Stimulated activated naive B cell treated with anti-CD40 and anti-IgM and Interleukin-4, amounts not matched to agents 10 μg/mL and 1 μg/mL and 100 μg/mL, for 72 hours (primary cell): Measurements from ENCODE around the gene TMC2.

Experiments
- ATAC-seq, 2 donors: fragments of 150-1000 bp; cut with Tn5 transposase; replicated peaks; 2 replicates each; pipeline ENCODE4 v1.10.0; 2021; ENCODE audit warnings: moderate library complexity in 1 of 2
- DNase-seq: peaks from one replicate; pipeline ENCODE4 v3.0.0; 2021
- H3K27ac Mint-ChIP-seq: one replicate; pipeline ENCODE4 v1.8.0; 2022; ENCODE audit warnings: mild to moderate bottlenecking, mixed read lengths
- H3K27me3 Mint-ChIP-seq, 2 donors: one replicate each; pipeline ENCODE4 v1.8.0; 2022; ENCODE audit warnings: mixed read lengths in 2 of 2
- H3K36me3 Mint-ChIP-seq, 2 donors: one replicate each; pipeline ENCODE4 v1.8.0; 2022; ENCODE audit warnings: mixed read lengths in 2 of 2, mild to moderate bottlenecking in 1 of 2
- H3K4me1 Mint-ChIP-seq, 2 donors: one replicate each; pipeline ENCODE4 v1.8.0; 2022; ENCODE audit warnings: mixed read lengths in 2 of 2, mild to moderate bottlenecking in 1 of 2
- H3K4me3 Mint-ChIP-seq, 2 donors: one replicate each; pipeline ENCODE4 v1.8.0; 2022; ENCODE audit warnings: mild to moderate bottlenecking in 2 of 2, mixed read lengths in 2 of 2, moderate library complexity in 1 of 2
- H3K9me3 Mint-ChIP-seq, 2 donors: one replicate each; pipeline ENCODE4 v1.8.0; 2022; ENCODE audit warnings: mixed read lengths in 2 of 2, mild to moderate bottlenecking in 1 of 2

Gene TMC2

DNA sequence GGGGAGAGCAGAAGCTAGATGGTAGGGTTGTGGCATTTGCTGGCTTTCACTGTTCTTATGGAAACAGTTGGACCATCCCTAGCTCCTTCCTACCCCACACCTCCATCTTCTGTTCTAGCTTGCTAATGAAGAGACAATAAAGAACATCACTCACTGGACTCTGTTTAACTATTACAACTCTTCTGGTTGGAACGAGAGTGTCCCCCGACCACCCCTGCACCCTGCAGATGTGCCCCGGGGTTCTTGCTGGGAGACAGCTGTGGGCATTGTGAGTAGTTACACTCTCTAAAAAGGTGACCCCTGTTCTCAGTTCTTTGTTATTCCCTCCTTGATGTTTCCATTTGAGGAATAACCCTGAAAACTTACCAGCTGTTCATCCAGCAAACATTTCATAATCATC is 75.7 kb downstream of the TMC2 start:
- peaks cover 47 to 54% of the 10 kb centered on the region in 2 donors for H3K27me3 Mint-ChIP-seq

GRCh38 chr20:2616634-2617033 is 80.3 kb downstream of the TMC2 start:
- Mint-ChIP-seq H3K9me3 (peaks cover 7 to 11% of the 10 kb centered on the region in 2 donors), H3K27me3 (peaks cover 44 to 49% of the 10 kb centered on the region in 2 donors), H3K27ac (no peak overlapping the region), H3K4me3 (no peak overlapping the region), H3K4me1 (peaks cover 8 to 13% of the 10 kb centered on the region in 2 donors), H3K36me3 (peaks cover 2 to 4% of the 10 kb centered on the region in 2 donors)
- ATAC-seq = no peak
- DNase-seq = no peak

More for the DNA sequence above, 75.7 kb downstream of the TMC2 start:
- Mint-ChIP-seq H3K36me3 (peaks cover 4% of the 10 kb centered on the region in 2 donors), H3K27ac (no peak overlapping the region), H3K9me3 (peaks cover 6 to 9% of the 10 kb centered on the region in 2 donors), H3K4me1 (peaks cover 3 to 4% of the 10 kb centered on the region in 2 donors), H3K4me3 (no peak overlapping the region)
- no peak for ATAC-seq
- no peak for DNase-seq

- Mint-ChIP-seq H3K36me3 (peaks cover 2 to 4% of the 10 kb centered on the region in 2 donors), H3K9me3 (peaks cover 7 to 11% of the 10 kb centered on the region in 2 donors), H3K27ac (no peak overlapping the region), H3K4me3 (no peak overlapping the region), H3K27me3 (peaks cover 38 to 44% of the 10 kb centered on the region in 2 donors), H3K4me1 (peaks cover 8 to 13% of the 10 kb centered on the region in 2 donors)
- DNase-seq (peak; percentile 22), ATAC-seq (peak; percentile 90)
Observed at GRCh38 chr20:2617099-2617714, 80.8 kb downstream of the TMC2 start.

GRCh38 chr20:2618815-2619214 is 82.4 kb downstream of the TMC2 start:
- H3K9me3 Mint-ChIP-seq = peaks cover 7 to 11% of the 10 kb centered on the region in 2 donors
- H3K4me1 Mint-ChIP-seq = peaks cover 8 to 13% of the 10 kb centered on the region in 2 donors
- ATAC-seq (peak; percentile 41 to 56), DNase-seq (no peak)
- no peak overlapping the region for H3K4me3 Mint-ChIP-seq
- peaks cover 2 to 4% of the 10 kb centered on the region in 2 donors for H3K36me3 Mint-ChIP-seq
- no peak overlapping the region for H3K27ac Mint-ChIP-seq
- peaks cover 34 to 41% of the 10 kb centered on the region in 2 donors for H3K27me3 Mint-ChIP-seq

DNA sequence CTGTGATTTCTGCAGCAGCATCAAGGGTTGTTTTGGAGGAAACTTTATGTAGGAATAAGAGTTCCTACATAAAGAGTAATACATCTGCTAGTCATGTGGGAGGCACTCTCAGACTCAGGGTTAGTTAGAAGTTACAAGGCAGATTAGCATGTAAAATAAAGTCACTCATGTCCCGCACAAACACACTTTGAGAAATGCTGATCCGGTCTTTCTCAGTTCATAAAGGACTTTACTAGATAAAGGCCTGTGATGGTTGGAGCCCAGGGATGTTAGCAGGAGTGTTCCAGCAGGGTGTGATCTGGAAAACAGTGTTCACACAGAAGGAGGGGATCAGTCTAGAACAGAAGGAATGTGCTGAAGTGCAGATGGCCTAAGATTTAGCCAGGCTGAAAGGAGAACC is 83.0 kb downstream of the TMC2 start:
- Mint-ChIP-seq H3K36me3 (peaks cover 2 to 4% of the 10 kb centered on the region in 2 donors), H3K4me1 (peaks cover 8 to 13% of the 10 kb centered on the region in 2 donors), H3K4me3 (no peak overlapping the region), H3K9me3 (peaks cover 7 to 11% of the 10 kb centered on the region in 2 donors), H3K27me3 (peaks cover 38 to 45% of the 10 kb centered on the region in 2 donors), H3K27ac (no peak overlapping the region)
- ATAC-seq (no peak), DNase-seq (no peak)

DNA sequence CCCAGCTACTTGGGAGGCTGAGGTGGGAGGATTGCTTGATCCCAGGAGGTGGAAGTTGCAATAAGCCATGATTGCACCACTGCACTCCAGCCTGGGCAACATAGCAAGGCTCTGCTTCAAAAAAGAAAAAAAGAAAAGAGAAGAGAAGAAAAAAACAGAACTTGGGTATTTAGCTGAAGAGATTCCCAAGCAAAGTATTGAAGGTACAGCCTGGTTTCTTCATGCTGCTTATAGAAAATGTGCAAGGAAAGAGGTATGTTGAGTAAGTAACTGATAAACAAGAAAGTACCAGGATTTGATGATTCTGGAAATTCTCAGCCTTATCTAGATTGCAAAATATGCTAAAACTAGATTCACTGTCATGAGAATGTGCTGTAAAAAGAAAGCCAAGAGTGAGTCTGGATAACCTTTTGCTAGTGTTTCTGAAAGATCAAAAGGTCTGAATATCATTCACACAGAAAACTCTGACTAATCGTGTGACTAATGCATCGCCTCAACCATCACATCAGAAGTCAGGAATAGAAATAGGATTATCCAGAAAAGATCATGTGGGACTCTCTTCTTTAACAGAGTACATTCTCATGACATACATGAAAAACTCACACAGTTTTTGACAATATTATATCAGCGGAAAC is 83.7 kb downstream of the TMC2 start:
- Mint-ChIP-seq H3K9me3 (peaks cover 7 to 11% of the 10 kb centered on the region in 2 donors), H3K36me3 (peaks cover 2 to 4% of the 10 kb centered on the region in 2 donors), H3K4me1 (peaks cover 8 to 13% of the 10 kb centered on the region in 2 donors), H3K4me3 (no peak overlapping the region), H3K27me3 (peaks cover 43 to 47% of the 10 kb centered on the region in 2 donors), H3K27ac (no peak overlapping the region)
- ATAC-seq = no peak
- no peak for DNase-seq

GRCh38 chr20:2624190-2624589 is 87.8 kb downstream of the TMC2 start:
- no peak for ATAC-seq

GRCh38 chr20:2625062-2625461 is 88.7 kb downstream of the TMC2 start:
- H3K27me3 Mint-ChIP-seq = peaks cover 32 to 36% of the 10 kb centered on the region in 2 donors
- H3K36me3 Mint-ChIP-seq = peaks cover 0 to 4% of the 10 kb centered on the region in 2 donors
- DNase-seq (no peak), ATAC-seq (no peak)
- H3K4me3 Mint-ChIP-seq = no peak overlapping the region
- peaks cover 6 to 10% of the 10 kb centered on the region in 2 donors for H3K9me3 Mint-ChIP-seq
- H3K27ac Mint-ChIP-seq = no peak overlapping the region
- H3K4me1 Mint-ChIP-seq = no peaks in the 10 kb centered on the region

More at GRCh38 chr20:2624190-2624589, 87.8 kb downstream of the TMC2 start:
- Mint-ChIP-seq H3K4me3 (no peak overlapping the region), H3K4me1 (peaks cover 0 to 1% of the 10 kb centered on the region in 2 donors), H3K36me3 (peaks cover 2 to 8% of the 10 kb centered on the region in 2 donors), H3K9me3 (peaks cover 9 to 17% of the 10 kb centered on the region in 2 donors), H3K27ac (no peak overlapping the region), H3K27me3 (peaks cover 41 to 44% of the 10 kb centered on the region in 2 donors)
- DNase-seq = no peak

- DNase-seq (no peak), ATAC-seq (no peak)
- Mint-ChIP-seq H3K9me3 (peaks cover 13 to 14% of the 10 kb centered on the region in 2 donors), H3K27me3 (peaks cover 31 to 38% of the 10 kb centered on the region in 2 donors), H3K4me3 (no peak overlapping the region), H3K36me3 (peaks cover 0 to 8% of the 10 kb centered on the region in 2 donors), H3K4me1 (no peaks in the 10 kb centered on the region), H3K27ac (no peak overlapping the region)
Observed at GRCh38 chr20:2626853-2627541, 90.6 kb downstream of the TMC2 start.

GRCh38 chr20:2631228-2631627 is 94.9 kb downstream of the TMC2 start:
- H3K36me3 Mint-ChIP-seq = peaks cover 0 to 5% of the 10 kb centered on the region in 2 donors
- H3K4me3 Mint-ChIP-seq = no peak overlapping the region
- no peak overlapping the region for H3K27ac Mint-ChIP-seq
- H3K27me3 Mint-ChIP-seq = peaks cover 34 to 44% of the 10 kb centered on the region in 2 donors
- no peaks in the 10 kb centered on the region for H3K4me1 Mint-ChIP-seq
- no peak for ATAC-seq
- DNase-seq = no peak
- peaks cover 10 to 12% of the 10 kb centered on the region in 2 donors for H3K9me3 Mint-ChIP-seq

DNA sequence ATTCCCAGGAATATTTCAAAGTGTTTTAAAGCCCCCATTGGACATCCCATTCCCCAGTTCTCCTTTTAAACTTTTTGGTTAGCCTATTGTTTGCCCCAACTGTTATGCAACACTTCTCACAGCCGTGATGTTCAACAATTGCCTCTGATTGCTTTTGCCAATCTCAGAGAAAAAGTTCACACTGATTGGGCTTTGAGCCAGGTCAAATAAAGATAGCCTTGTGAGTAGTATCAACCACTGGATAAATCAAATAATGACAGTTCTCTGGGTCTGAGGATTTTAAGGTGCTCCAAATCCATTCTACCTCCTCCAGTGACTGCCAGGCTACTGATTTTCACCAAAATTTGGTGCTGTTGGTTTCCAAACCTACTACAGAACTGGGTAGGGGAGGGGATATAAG is 97.0 kb downstream of the TMC2 start:
- Mint-ChIP-seq H3K4me3 (no peak overlapping the region), H3K9me3 (peaks cover 6 to 11% of the 10 kb centered on the region in 2 donors), H3K27me3 (peaks cover 36 to 40% of the 10 kb centered on the region in 2 donors), H3K27ac (no peak overlapping the region), H3K4me1 (no peaks in the 10 kb centered on the region), H3K36me3 (peaks cover 0 to 4% of the 10 kb centered on the region in 2 donors)
- DNase-seq (no peak), ATAC-seq (no peak)

DNA sequence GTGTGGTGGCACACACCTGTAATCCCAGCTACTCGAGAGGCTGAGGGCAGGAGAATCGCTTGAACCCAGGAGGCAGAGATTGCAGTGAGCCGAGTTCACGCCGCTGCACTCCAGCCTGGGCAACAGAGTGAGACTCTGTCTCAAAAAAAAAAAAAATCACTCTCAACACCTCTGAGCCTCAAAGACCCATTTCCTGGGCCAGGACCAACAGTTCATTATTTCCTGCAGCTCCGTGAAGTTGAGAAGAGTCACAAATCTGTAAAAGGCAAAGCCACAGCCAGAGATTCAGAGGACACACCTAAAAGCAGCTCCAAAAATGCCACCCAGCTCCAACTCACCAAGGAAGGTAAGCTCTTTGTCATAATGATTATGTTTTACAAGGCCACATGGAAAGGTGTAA is 100.9 kb downstream of the TMC2 start:
- no peak overlapping the region for H3K4me3 Mint-ChIP-seq
- H3K9me3 Mint-ChIP-seq = no peaks in the 10 kb centered on the region
- no peaks in the 10 kb centered on the region for H3K4me1 Mint-ChIP-seq
- ATAC-seq (no peak), DNase-seq (no peak)
- peaks cover 23 to 24% of the 10 kb centered on the region in 2 donors for H3K27me3 Mint-ChIP-seq
- H3K27ac Mint-ChIP-seq = no peak overlapping the region
- peaks cover 0 to 4% of the 10 kb centered on the region in 2 donors for H3K36me3 Mint-ChIP-seq

DNA sequence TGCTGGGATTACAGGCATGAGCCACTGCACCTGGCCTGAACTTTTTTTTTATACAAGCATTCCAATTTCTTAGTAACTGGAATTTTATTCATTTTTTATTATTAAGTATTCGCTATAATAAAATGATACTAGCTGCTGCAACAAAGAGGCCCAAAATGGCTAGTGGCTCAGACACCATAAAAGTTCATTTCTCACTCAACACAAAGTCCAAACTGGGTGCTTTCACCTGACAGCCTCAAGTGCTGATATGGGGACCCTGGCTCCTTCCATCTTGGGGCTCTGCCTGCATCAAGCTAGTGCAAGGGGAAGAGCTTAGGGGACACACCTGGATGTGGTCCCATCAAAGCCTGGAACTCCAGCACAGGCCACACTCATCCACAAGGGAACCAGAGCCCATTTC is 103.9 kb downstream of the TMC2 start:
- DNase-seq (no peak), ATAC-seq (no peak)
- H3K9me3 Mint-ChIP-seq = no peaks in the 10 kb centered on the region
- H3K4me1 Mint-ChIP-seq = no peaks in the 10 kb centered on the region
- peaks cover 0 to 4% of the 10 kb centered on the region in 2 donors for H3K27me3 Mint-ChIP-seq
- peaks cover 4% of the 10 kb centered on the region in 2 donors for H3K36me3 Mint-ChIP-seq
- no peak overlapping the region for H3K4me3 Mint-ChIP-seq
- H3K27ac Mint-ChIP-seq = no peak overlapping the region

GRCh38 chr20:2640899-2641298 is 104.5 kb downstream of the TMC2 start:
- DNase-seq (no peak), ATAC-seq (no peak)
- Mint-ChIP-seq H3K9me3 (no peaks in the 10 kb centered on the region), H3K4me3 (no peak overlapping the region), H3K4me1 (no peaks in the 10 kb centered on the region), H3K27me3 (peaks cover 0 to 4% of the 10 kb centered on the region in 2 donors), H3K36me3 (peaks cover 4% of the 10 kb centered on the region in 2 donors), H3K27ac (no peak overlapping the region)
